Tongue (tissue), 2 donors: ENCODE measurements around the gene LIN9. TPM values are rescaled to one million over a fixed set of nuclear protein-coding genes. Genes with fewer than 3 reads are reported as not detected.

ENCODE experiments used
- DNase-seq: peaks from one replicate; pipeline ENCODE4 v3.0.0-alpha.2; 2015
- total RNA-seq: library from RNA; depleted of rRNA; stranded (reverse); fragments of >200 nt; gene quantifications from one replicate; pipeline ENCODE4 v1.2.3, GENCODE V29; 2014

LIN9 gene
- total RNA-seq, 1 donor from 2014 or later: 9.1 TPM

- DNase-seq: no peak
These were observed 9.5 kb upstream of the LIN9 start for GRCh38 chr1:226318471-226318870.

GRCh38 chr1:226314055-226314454 is 5.1 kb upstream of the LIN9 start:
- DNase-seq: no peak

- no peak for DNase-seq
These were observed 3.1 kb upstream of the LIN9 start for GRCh38 chr1:226312065-226312464.

DNA sequence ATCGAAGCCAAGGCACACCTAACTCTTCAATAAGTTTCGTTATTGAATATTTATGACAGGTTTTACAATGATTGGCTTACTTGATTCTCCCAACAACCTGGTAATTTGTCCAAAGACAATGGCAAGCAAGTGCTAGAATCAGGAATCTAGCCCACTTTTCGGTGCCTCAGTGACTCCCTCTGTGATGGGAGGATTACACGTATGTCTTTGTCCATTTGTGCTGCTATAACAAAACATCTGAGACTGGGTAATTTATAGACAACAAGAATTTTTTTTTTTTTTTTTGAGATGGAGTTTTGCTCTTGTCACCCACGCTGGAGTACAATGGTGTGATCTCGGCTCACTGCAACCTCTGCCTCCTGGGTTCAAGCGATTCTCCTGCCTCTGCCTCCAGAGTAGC is 2.4 kb upstream of the LIN9 start:
- DNase-seq: no peak

- DNase-seq: no peak
These were observed 1.8 kb upstream of the LIN9 start for GRCh38 chr1:226310637-226311195.

GRCh38 chr1:226310245-226310540 is 1.2 kb upstream of the LIN9 start:
- no peak for DNase-seq

GRCh38 chr1:226309398-226310244 is 657 bp upstream of the LIN9 start:
- DNase-seq: no peak

DNA sequence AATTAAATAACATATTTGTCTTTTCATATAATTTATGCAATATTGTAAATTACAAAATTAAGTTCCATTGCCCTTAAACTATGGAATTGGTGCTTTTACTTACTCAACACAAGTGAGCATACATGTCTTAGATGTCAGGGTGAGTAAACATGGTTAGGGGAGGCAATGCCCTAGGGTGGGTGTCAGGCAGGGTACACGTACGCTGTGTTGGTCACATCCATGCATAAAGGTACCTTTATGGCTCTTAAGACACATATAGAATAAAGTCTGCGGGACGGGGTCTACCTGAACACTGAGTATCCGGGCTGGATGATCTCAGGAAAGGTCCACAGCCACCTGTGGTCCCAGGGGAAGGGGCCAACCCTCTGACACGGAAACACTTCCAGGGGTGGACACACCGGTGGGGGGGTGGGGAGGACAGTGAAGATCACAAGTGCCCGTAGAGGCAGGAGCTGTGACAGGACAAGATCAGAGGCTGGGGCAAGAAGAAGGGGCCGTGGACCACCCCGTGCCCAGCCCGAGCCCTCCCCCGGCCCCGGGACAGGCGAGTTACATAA is 720 bp downstream of the LIN9 start:
- peak; percentile 27 for DNase-seq

DNA sequence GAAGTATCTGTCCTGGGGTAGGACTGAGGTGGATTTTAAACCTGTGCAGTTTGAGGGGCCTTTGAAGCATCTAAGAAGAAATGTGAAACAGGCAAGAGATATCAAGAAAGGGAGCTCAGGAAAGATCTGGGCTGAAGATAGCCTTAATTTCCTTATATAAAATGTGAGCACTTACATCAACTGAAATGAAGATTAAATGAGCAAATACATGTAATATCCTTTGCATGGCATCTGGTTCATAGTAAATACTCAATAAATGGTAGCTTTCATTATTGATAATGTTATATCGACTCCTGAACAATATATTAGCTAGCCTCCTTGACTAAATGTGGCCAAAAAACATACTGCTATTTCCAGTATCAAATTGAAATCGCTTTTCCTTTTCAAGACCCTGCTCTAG is 2.5 kb downstream of the LIN9 start:
- no peak for DNase-seq

DNA sequence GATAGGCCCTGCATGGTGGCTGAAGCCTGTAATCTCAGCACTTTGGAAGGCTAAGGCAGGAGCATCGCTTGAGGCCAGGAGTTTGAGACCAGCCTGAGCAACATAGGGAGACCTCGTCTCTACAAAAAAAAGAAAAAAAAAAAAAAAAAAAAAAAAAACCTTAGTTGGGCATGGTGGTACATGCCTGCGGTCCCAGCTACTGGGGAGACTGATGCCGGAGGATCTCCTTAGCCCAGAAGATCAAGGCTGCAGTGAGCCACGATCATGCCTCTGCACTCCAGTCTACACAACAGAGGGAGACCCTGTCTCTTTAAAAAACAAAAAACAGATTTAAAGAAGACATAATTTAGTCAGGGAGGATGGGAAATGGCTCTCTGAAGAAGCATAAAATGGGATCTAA is 3.8 kb downstream of the LIN9 start:
- DNase-seq: no peak

- no peak for DNase-seq
These were observed 4.5 kb downstream of the LIN9 start for GRCh38 chr1:226304291-226304955.

- no peak for DNase-seq
These were observed 6.2 kb downstream of the LIN9 start for GRCh38 chr1:226302731-226303130.

- DNase-seq: no peak
These were observed 12.1 kb downstream of the LIN9 start for GRCh38 chr1:226296911-226297310.

DNA sequence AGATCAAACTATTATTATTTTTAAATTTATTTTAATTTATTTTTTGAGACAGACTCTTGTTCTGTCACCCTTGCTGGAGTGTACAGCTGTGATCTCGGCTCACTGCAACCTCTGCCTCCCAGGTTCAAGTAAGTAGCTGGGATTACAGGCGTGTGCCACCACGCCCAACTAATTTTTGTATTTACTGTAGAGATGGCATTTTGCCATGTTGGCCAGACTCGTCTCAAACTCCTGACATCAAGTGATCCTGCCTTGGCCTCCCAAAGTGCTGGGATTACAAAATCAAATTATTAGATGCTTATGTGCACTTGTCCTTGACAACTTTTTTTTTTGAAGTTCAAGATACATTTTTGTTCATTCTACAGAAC is 15.4 kb downstream of the LIN9 start:
- DNase-seq: no peak

DNA sequence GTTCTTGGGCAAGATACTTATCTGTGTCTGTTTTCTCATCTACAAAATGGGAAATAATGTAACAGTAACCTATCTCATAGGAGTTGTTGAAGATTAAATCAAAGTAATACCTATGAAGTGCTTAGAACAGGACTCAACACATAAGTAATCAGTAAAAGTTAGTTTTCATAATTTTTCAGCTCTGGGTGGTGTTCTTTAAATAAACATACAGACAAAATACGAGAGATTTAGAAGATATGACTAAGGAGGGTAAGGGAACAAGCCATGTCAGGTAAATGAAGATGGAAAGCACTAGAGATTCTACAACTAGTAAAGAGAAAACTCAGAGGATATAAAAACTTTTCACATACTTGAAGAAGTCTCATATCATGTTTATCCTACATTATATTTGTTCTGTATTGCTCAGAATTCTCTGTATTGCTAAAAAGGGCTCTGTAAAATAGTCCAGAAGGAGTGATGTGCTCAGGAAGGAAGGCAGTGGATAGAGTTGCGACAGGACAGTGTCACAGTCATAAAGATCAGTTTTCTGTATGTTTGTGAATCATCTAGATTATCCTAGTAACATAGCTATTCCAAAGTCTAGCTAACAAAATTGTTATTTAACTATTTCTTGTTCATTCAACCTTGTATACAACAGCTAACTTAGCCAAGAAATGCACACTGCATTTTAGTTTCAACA is 16.0 kb downstream of the LIN9 start:
- DNase-seq: no peak

DNA sequence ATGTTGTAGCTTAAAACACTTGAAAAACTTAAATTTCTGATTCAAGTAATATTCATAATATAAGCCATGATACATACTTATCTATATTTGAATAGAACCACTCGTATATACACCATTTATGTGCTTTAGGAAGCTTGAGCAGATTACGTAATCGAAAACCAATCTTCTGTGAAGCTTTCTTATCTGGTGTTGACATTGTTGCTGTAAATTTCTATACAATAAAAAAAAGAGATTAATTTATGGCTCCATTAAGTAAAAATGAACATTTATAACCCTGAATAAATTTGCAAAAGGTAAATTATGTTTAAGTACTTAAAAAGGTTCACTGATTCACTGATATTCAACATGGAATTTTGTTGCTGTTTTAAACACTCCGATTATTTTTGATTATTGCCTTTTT is 21.4 kb downstream of the LIN9 start:
- DNase-seq: no peak

DNA sequence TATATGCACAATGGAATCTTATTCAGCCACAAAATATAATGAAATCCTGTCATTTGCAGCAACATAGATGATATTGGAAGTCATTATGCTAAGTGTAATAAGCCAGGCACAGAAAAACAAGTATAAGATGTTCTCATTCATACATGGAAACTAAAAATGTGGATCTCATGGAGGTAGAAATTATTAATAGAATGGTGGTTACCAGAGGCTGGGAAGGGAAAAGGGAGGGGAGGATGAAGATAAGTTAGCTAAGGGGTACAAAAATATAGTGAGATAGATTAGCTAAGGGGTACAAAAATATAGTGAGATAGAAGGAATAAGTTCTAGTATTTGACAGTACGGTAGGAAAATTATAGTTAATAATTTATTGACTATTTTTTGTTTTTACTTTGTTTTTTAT is 27.9 kb downstream of the LIN9 start:
- no peak for DNase-seq

DNA sequence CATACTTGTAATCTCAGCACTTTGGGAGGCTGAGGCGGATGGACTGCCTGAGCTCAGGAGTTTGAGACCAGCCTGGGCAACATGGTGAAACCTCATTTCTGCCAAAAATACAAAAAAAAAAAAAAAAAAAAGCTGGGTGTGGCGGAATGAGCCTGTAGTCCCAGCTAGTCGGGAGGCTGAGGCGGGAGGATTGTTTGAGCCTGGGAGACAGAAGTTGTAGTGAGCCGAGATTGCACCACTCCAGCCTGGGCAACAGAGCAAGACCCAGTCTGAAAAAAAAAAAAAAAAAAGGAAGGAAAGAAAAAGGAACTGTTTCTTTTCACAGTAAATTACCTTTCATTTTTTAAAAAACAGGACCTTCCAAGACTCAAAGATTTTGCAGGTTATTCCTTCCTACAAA is 29.5 kb downstream of the LIN9 start:
- no peak for DNase-seq

DNA sequence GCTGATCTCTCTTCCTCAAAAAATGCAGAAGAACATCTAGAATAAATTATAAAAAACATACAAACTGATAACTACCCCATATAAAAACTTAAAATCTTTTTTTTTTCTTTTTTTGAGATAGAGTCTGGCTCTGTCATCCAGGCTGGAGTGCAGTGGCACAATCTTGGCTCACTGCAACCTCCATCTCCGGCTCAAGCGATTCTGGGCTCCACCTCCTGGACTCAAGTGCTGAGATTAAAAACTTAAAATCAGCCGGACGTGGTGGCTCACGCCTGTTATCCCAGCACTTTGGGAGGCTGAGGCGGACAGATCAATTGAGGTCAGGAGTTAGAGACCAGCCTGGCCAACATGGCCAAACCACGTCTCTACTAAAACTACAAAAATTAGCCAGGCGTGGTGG is 31.1 kb downstream of the LIN9 start:
- no peak for DNase-seq

DNA sequence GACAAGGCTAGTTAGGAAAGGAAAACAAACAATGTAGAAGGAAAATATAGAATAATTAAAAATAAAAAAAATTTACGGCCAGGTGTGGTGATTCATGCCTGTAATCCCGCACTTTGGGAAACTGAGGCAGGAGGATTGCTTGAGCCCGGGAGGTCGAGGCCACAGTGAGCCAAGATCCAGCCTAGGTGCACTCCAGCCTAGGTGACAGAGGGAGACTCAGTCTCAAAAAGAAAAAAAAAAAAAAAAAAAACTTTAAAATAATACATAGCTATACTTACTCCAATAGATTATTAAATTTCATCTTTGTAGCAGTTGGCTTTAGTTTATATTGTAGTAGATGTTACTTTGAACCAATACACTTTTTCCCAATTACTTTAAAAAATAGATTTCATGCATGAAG is 32.0 kb downstream of the LIN9 start:
- no peak for DNase-seq

DNA sequence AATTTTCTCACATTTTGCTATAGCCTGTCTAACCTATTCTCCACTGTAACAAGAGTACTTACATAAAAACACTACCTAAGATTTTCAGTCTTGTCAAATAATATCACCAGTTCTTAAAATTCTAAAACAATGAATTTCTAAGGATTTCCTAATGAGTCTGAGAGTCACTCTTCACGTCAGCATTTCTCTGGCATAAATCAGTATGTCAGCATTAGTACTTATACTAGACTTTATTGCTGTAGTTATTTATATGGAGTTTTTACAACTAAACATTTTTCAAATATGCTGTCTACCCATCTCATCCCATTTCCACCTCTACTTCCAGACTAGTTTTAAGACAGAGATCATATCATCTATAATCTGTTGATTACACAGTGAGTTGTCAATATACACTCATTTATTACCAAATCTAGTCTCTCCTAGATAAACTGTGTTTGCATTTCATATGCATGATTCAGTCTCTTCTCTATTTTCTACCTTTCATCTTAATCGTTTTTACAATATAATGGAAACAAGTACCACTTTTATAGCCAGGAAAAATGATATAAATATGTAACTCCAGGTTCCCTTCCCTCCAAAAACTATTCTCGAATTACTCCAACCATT is 32.8 kb downstream of the LIN9 start:
- no peak for DNase-seq

DNA sequence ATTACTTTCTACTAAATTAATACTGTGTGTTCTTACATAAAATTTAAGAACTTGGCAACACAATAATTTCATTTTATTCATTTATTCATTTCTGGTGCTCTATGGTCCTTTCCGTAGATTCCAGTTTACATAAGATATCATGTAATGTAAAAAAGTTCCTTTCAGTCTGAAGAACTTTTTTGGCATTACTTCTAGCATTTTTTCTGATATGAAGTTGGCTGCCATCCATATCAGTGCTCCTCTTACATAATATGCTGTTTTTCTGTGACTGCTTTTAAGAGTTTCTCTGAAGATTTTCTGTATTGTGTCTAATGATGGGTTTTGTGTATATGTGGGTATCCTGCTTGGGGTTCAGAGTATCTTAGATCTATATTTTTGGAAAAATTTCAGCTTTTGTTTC is 34.8 kb downstream of the LIN9 start:
- DNase-seq: no peak
